Parathyroid adenoma (tissue), 2 donors: ENCODE results near the gene ACTN1.
A peak's percentile ranks its signal among the peaks of the same experiment; 100 is the strongest.

Source experiments
- H2AFZ ChIP-seq: fragments of 300-600 bp; sonication (generic); one replicate; pipeline ENCODE4 v1.7.0; 2017; ENCODE audit warnings: antibody characterized with exemption, mild to moderate bottlenecking
- H3K27ac ChIP-seq: fragments of 300-600 bp; sonication (generic); one replicate; pipeline ENCODE4 v1.7.0; 2017
- H3K27me3 ChIP-seq: fragments of 300-600 bp; sonication (generic); one replicate; pipeline ENCODE4 v1.7.0; 2017; ENCODE audit warnings: low read length; ENCODE audit not compliant: control insufficient read depth, insufficient read depth
- H3K36me3 ChIP-seq: fragments of 300-600 bp; sonication (generic); one replicate; pipeline ENCODE4 v1.7.0; 2017; ENCODE audit warnings: low read length; ENCODE audit not compliant: control insufficient read depth, insufficient read depth
- H3K4me1 ChIP-seq: fragments of 300-600 bp; sonication (generic); one replicate; pipeline ENCODE4 v1.7.0; 2017; ENCODE audit warnings: control low read depth
- H3K4me2 ChIP-seq: fragments of 300-600 bp; sonication (generic); one replicate; pipeline ENCODE4 v1.7.0; 2017; ENCODE audit warnings: low read length
- H3K4me3 ChIP-seq: fragments of 300-600 bp; sonication (generic); one replicate; pipeline ENCODE4 v1.7.0; 2017; ENCODE audit warnings: low read depth, low read length
- H3K79me2 ChIP-seq: fragments of 300-600 bp; sonication (generic); one replicate; pipeline ENCODE4 v1.7.0; 2017; ENCODE audit warnings: control low read depth
- H3K9ac ChIP-seq: fragments of 300-600 bp; sonication (generic); one replicate; pipeline ENCODE4 v1.7.0; 2017; ENCODE audit warnings: mild to moderate bottlenecking
- H3K9me3 ChIP-seq: fragments of 300-600 bp; sonication (generic); one replicate; pipeline ENCODE4 v1.7.0; 2017; ENCODE audit warnings: low read length; ENCODE audit not compliant: control insufficient read depth
- CTCF ChIP-seq: fragments of 300-600 bp; sonication (generic); IDR thresholded peaks from one replicate; pipeline ENCODE4 v1.7.0; 2017; ENCODE audit warnings: antibody characterized with exemption, mild to moderate bottlenecking
- donor health status: primary hyperparathyroidism.

The ACTN1 gene

DNA sequence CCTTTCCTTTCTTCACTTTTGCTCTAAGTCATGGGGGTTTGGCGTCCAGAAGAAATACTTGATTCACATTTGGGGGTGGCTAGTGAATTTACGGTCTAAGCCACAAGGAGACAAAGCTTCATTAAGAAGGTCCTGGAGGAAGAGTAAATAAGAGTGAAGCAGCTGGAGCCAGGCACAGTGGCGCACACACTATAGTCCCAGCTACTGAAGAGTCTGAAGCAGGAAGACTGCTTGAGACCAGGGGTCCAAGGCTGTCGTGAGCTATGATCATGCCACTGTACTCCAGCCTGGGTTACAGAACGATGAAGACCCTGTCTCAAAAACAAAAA lies 23.3 kb downstream of the ACTN1 start:
- Histone ChIP-seq H3K79me2 (no peaks in the 10 kb centered on the region), H3K9me3 (no peaks in the 10 kb centered on the region), H2AFZ (no peak overlapping the region), H3K4me3 (no peak overlapping the region), H3K27ac (no peak overlapping the region), H3K4me1 (no peaks in the 10 kb centered on the region), H3K36me3 (no peaks in the 10 kb centered on the region), H3K9ac (no peak overlapping the region), H3K4me2 (no peak overlapping the region), H3K27me3 (no peaks in the 10 kb centered on the region)
- no peak for TF ChIP-seq CTCF

- H3K27ac ChIP-seq: no peak overlapping the region
- no peaks in the 10 kb centered on the region for H3K79me2 ChIP-seq
- no peak overlapping the region for H3K4me3 ChIP-seq
- no peak for TF ChIP-seq CTCF
- no peaks in the 10 kb centered on the region for H3K9me3 ChIP-seq
- H3K9ac ChIP-seq: no peak overlapping the region
- H3K4me2 ChIP-seq: no peak overlapping the region
- no peaks in the 10 kb centered on the region for H3K4me1 ChIP-seq
- H2AFZ ChIP-seq: no peak overlapping the region
- no peaks in the 10 kb centered on the region for H3K36me3 ChIP-seq
- H3K27me3 ChIP-seq: no peaks in the 10 kb centered on the region
These were observed 23.8 kb downstream of the ACTN1 start for GRCh38 chr14:68955164-68955850.

- Histone ChIP-seq H3K79me2 (no peaks in the 10 kb centered on the region), H3K9ac (no peak overlapping the region), H3K4me2 (no peak overlapping the region), H3K4me3 (no peak overlapping the region), H3K27ac (peak overlapping the region; percentile 9), H2AFZ (no peak overlapping the region), H3K9me3 (no peaks in the 10 kb centered on the region), H3K27me3 (no peaks in the 10 kb centered on the region), H3K36me3 (no peaks in the 10 kb centered on the region), H3K4me1 (no peaks in the 10 kb centered on the region)
- TF ChIP-seq CTCF: no peak
These were observed 25.9 kb downstream of the ACTN1 start for GRCh38 chr14:68953196-68953555.

GRCh38 chr14:68952531-68953195 lies 26.4 kb downstream of the ACTN1 start:
- Histone ChIP-seq H3K9me3 (no peaks in the 10 kb centered on the region), H2AFZ (no peak overlapping the region), H3K4me2 (no peak overlapping the region), H3K4me1 (no peaks in the 10 kb centered on the region), H3K9ac (no peak overlapping the region), H3K27me3 (no peaks in the 10 kb centered on the region), H3K36me3 (no peaks in the 10 kb centered on the region), H3K79me2 (no peaks in the 10 kb centered on the region), H3K4me3 (no peak overlapping the region), H3K27ac (peak overlapping the region; percentile 9)
- TF ChIP-seq CTCF: no peak
